Muscle of leg (tissue), 11 donors: ENCODE data around the gene CES1. TPM values are rescaled to one million over a fixed set of nuclear protein-coding genes. Genes with fewer than 3 reads are reported as not detected.
"Not testable (repeated sequence)": the region's sequence is repeated elsewhere in the genome, so short reads cannot be mapped to it uniquely, and the experiment has no call there.

Experiments
- DNase-seq: peaks from one replicate; pipeline ENCODE4 v3.0.0; 2013
- H3K27ac ChIP-seq: one replicate; pipeline ENCODE4 v1.5.1; 2013; ENCODE audit warnings: mild to moderate bottlenecking, low read length, control low read depth
- H3K27me3 ChIP-seq: one replicate; pipeline ENCODE4 v1.6.1; 2013; ENCODE audit warnings: low read length; ENCODE audit not compliant: control insufficient read depth, insufficient read depth
- H3K36me3 ChIP-seq: one replicate; pipeline ENCODE4 v1.6.1; 2013; ENCODE audit warnings: low read length; ENCODE audit not compliant: control insufficient read depth, insufficient read depth
- H3K4me1 ChIP-seq: one replicate; pipeline ENCODE4 v1.6.1; 2013; ENCODE audit warnings: low read length; ENCODE audit not compliant: control insufficient read depth, insufficient read depth
- H3K4me3 ChIP-seq: one replicate; pipeline ENCODE4 v1.5.1; 2013; ENCODE audit warnings: low read length, control low read depth
- H3K9me3 ChIP-seq: replicated peaks from 2 replicates; pipeline ENCODE4 v1.6.1; 2013; ENCODE audit warnings: low read depth, low read length; ENCODE audit not compliant: control insufficient read depth
- WGBS: methylation state at CpG from one replicate; pipeline ENCODE4 v1.1.5; 2013; ENCODE audit warnings: missing lambda C conversion rate; ENCODE audit not compliant: insufficient coverage; 5-methylcytosine and 5-hydroxymethylcytosine counted together
- polyA plus RNA-seq, 8 donors: library from polyadenylated mRNA; unstranded; fragments of 120-200 nt; gene quantifications; one replicate each; pipeline versions ENCODE4 v1.2.1 to v1.2.3, GENCODE V29; 2013; ENCODE audit warnings: inconsistent platforms in 1 of 8, low replicate concordance in 1 of 8; ENCODE audit not compliant: insufficient read length in 8 of 8, insufficient read depth in 1 of 8
- total RNA-seq: library from RNA; stranded (reverse); fragments of 120-200 nt; gene quantifications from one replicate; pipeline ENCODE4 v1.2.4, GENCODE V29; 2013

The CES1 gene
- total and polyA plus RNA-seq, 9 donors, result 0.22 to 6.2 (median 0.57) TPM

- peaks cover 5% of the 10 kb centered on the region for H3K27me3 ChIP-seq
- DNase-seq, result peak; percentile 16
- 100% methylated on average over 2 of the region's 7 CpGs for WGBS
- peaks cover 7% of the 10 kb centered on the region for H3K4me1 ChIP-seq
- no peak overlapping the region for H3K27ac ChIP-seq
- no peaks in the 10 kb centered on the region for H3K36me3 ChIP-seq
- H3K4me3 ChIP-seq, result no peak overlapping the region
- no peaks in the 10 kb centered on the region for H3K9me3 ChIP-seq
Observed at GRCh38 chr16:55834049-55834448, 1.2 kb upstream of the CES1 start.

GRCh38 chr16:55832425-55832772 lies 497 bp downstream of the CES1 start:
- H3K9me3 ChIP-seq, result no peaks in the 10 kb centered on the region
- H3K36me3 ChIP-seq, result no peaks in the 10 kb centered on the region
- no peak overlapping the region for H3K27ac ChIP-seq
- peaks cover 5% of the 10 kb centered on the region for H3K27me3 ChIP-seq
- 57% methylated on average over 17 of the region's 17 CpGs for WGBS
- no peak overlapping the region for H3K4me3 ChIP-seq
- no peak for DNase-seq
- peaks cover 7% of the 10 kb centered on the region for H3K4me1 ChIP-seq

DNA sequence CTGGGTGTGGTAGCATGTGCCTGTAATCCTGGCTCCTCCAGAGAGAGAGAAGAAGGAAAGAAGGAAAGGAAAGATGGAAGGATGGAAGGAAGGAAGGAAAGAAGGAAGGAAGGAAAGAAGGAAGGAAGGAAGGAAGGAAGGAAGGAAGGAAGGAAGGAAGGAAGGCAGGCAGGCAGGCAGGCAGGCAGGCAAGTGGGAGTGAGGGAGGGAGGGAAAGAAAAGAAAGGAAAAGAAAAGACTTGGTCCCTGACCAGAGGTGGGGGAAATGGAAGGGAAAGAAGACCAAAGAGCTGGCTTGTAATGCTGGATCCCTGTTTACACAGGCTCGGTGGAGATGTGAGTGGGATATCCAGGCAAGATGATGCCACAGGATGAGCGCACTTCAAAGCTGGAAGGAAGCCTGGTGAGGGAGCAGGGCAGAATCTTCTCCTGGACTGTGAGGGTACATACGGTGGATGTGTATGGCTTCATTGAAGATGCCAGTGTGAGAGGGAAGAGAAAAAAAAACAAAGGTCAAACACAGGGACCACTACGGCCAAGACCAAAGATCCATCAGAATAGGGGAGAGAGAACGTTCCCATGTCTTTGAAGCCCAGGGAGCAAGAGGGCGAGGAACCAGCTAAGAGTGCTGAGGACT lies 2.1 kb downstream of the CES1 start:
- no peak overlapping the region for H3K4me3 ChIP-seq
- DNase-seq, result no peak
- peaks cover 7% of the 10 kb centered on the region for H3K4me1 ChIP-seq
- WGBS, result 83% methylated on average over 6 of the region's 6 CpGs
- no peak overlapping the region for H3K27ac ChIP-seq
- no peaks in the 10 kb centered on the region for H3K36me3 ChIP-seq
- H3K27me3 ChIP-seq, result peaks cover 5% of the 10 kb centered on the region
- H3K9me3 ChIP-seq, result no peaks in the 10 kb centered on the region

GRCh38 chr16:55829232-55829631 lies 3.7 kb downstream of the CES1 start:
- WGBS, result 88% methylated on average over 2 of the region's 3 CpGs
- not testable (repeated sequence) for H3K9me3 ChIP-seq, H3K4me3 ChIP-seq, H3K4me1 ChIP-seq, DNase-seq, H3K27ac ChIP-seq, H3K36me3 ChIP-seq, H3K27me3 ChIP-seq

- DNase-seq, result no peak
- no peak overlapping the region for H3K27ac ChIP-seq
- H3K4me1 ChIP-seq, result peaks cover 7% of the 10 kb centered on the region
- no peaks in the 10 kb centered on the region for H3K36me3 ChIP-seq
- no peak overlapping the region for H3K4me3 ChIP-seq
- H3K9me3 ChIP-seq, result no peaks in the 10 kb centered on the region
- peaks cover 8% of the 10 kb centered on the region for H3K27me3 ChIP-seq
- 81% methylated on average over 9 of the region's 10 CpGs for WGBS
Observed at GRCh38 chr16:55828680-55829079, 4.2 kb downstream of the CES1 start.

GRCh38 chr16:55825115-55825728 lies 7.7 kb downstream of the CES1 start:
- no peaks in the 10 kb centered on the region for H3K36me3 ChIP-seq
- 89% methylated on average over 3 of the region's 6 CpGs for WGBS
- peaks cover 3% of the 10 kb centered on the region for H3K27me3 ChIP-seq
- DNase-seq, result no peak
- no peaks in the 10 kb centered on the region for H3K9me3 ChIP-seq
- H3K4me1 ChIP-seq, result no peaks in the 10 kb centered on the region
- H3K27ac ChIP-seq, result no peak overlapping the region
- H3K4me3 ChIP-seq, result no peak overlapping the region

DNA sequence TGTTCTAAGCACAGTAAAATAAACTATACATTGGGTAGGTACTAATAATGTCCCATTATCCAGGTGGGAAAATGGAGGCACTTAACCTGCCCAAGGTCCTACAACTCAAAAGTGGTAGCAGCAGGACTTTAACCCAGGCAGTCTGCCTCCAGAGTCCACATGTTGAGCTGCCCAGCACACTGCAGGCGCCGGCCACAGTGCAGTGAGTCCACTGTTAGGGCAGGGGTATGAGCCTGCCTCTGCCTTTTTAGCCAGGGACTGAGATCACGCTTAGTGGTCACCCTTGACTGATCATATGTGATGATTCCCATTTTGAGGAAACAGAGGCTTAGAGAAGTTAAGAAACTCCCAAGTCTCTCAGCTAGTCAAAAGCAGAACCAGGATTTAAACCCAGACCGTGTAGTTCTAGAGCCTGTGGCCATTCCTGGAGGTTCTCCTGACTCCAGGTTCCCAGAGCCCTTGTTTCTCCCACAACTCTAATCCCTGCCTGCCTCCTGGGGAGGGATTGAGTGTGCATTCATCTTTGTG lies 8.4 kb downstream of the CES1 start:
- Histone ChIP-seq H3K27ac (no peak overlapping the region), H3K4me1 (no peaks in the 10 kb centered on the region), H3K9me3 (no peaks in the 10 kb centered on the region), H3K36me3 (no peaks in the 10 kb centered on the region), H3K27me3 (peaks cover 3% of the 10 kb centered on the region), H3K4me3 (no peak overlapping the region)
- no peak for DNase-seq
- 75% methylated on average over 3 of the region's 4 CpGs for WGBS

- WGBS, result 48% methylated on average over 3 of the region's 3 CpGs
- Histone ChIP-seq H3K36me3 (no peaks in the 10 kb centered on the region), H3K27ac (no peak overlapping the region), H3K4me3 (no peak overlapping the region), H3K9me3 (no peaks in the 10 kb centered on the region), H3K4me1 (no peaks in the 10 kb centered on the region), H3K27me3 (peaks cover 3% of the 10 kb centered on the region)
- DNase-seq, result no peak
Observed at GRCh38 chr16:55822280-55822810, 10.6 kb downstream of the CES1 start.

GRCh38 chr16:55821210-55821609 lies 11.7 kb downstream of the CES1 start:
- no peak for DNase-seq
- 93% methylated on average over 4 of the region's 4 CpGs for WGBS
- no peaks in the 10 kb centered on the region for H3K36me3 ChIP-seq
- H3K27ac ChIP-seq, result no peak overlapping the region
- H3K4me1 ChIP-seq, result no peaks in the 10 kb centered on the region
- H3K4me3 ChIP-seq, result no peak overlapping the region
- no peaks in the 10 kb centered on the region for H3K9me3 ChIP-seq
- peaks cover 3% of the 10 kb centered on the region for H3K27me3 ChIP-seq

- WGBS, result 91% methylated on average over 3 of the region's 3 CpGs
- Histone ChIP-seq H3K4me3 (no peak overlapping the region), H3K36me3 (no peaks in the 10 kb centered on the region), H3K27me3 (peaks cover 3% of the 10 kb centered on the region), H3K4me1 (no peaks in the 10 kb centered on the region), H3K27ac (no peak overlapping the region), H3K9me3 (no peaks in the 10 kb centered on the region)
- DNase-seq, result no peak
Observed at GRCh38 chr16:55820615-55821014, 12.3 kb downstream of the CES1 start.
